ENCODE measurements around the gene FSD1L.

Gene FSD1L

DNA sequence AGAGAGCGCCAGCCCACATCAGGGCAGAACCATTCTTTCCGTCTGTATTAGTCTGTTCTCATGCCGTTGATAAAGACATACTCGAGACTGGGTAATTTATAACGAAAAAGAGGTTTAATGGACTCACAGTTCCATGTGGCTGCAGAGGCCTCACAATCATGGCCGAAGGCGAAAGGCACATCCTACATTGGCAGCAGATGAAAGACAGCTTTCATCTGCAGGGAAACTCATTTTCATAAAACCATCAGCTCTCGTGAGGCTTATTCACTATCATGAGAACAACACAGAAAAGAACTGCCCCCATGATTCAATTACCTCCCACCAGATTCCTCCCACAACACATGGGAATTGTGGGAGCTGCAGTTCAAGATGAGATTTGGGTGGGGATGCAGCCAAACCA is 4.7 kb upstream of the FSD1L start:
- Histone ChIP-seq H3K4me1 (ENCODE audit: control insufficient read depth, insufficient read depth, low read length) (no peaks in the 10 kb centered on the region), H3K4me3 (ENCODE audit: low read depth, low read length) (no peak overlapping the region), H3K27ac (ENCODE audit: extremely low read depth, low read depth, low read length) (no peak overlapping the region), H3K36me3 (ENCODE audit: control insufficient read depth in 2 of 2, insufficient read depth in 1 of 2, low read length in 2 of 2) (no peaks in the 10 kb centered on the region), H3K9me3 (ENCODE audit: control insufficient read depth, insufficient read depth, low read depth, low read length) (no peaks in the 10 kb centered on the region)
- ChIA-PET POLR2A (no interaction called here), CTCF (no interaction called here)
- TF ChIP-seq EGR2 (tag by site-specific recombination; IDR thresholded peaks at IDR 0.05; ENCODE audit: low read depth) (peak; percentile 37; the same call in 1 of the 2 replicates), ZFHX2 (tag by site-specific recombination; conservative IDR thresholded peaks at IDR 0.05) (peak; percentile 64)
- TF ChIP-seq, protein P1, sequence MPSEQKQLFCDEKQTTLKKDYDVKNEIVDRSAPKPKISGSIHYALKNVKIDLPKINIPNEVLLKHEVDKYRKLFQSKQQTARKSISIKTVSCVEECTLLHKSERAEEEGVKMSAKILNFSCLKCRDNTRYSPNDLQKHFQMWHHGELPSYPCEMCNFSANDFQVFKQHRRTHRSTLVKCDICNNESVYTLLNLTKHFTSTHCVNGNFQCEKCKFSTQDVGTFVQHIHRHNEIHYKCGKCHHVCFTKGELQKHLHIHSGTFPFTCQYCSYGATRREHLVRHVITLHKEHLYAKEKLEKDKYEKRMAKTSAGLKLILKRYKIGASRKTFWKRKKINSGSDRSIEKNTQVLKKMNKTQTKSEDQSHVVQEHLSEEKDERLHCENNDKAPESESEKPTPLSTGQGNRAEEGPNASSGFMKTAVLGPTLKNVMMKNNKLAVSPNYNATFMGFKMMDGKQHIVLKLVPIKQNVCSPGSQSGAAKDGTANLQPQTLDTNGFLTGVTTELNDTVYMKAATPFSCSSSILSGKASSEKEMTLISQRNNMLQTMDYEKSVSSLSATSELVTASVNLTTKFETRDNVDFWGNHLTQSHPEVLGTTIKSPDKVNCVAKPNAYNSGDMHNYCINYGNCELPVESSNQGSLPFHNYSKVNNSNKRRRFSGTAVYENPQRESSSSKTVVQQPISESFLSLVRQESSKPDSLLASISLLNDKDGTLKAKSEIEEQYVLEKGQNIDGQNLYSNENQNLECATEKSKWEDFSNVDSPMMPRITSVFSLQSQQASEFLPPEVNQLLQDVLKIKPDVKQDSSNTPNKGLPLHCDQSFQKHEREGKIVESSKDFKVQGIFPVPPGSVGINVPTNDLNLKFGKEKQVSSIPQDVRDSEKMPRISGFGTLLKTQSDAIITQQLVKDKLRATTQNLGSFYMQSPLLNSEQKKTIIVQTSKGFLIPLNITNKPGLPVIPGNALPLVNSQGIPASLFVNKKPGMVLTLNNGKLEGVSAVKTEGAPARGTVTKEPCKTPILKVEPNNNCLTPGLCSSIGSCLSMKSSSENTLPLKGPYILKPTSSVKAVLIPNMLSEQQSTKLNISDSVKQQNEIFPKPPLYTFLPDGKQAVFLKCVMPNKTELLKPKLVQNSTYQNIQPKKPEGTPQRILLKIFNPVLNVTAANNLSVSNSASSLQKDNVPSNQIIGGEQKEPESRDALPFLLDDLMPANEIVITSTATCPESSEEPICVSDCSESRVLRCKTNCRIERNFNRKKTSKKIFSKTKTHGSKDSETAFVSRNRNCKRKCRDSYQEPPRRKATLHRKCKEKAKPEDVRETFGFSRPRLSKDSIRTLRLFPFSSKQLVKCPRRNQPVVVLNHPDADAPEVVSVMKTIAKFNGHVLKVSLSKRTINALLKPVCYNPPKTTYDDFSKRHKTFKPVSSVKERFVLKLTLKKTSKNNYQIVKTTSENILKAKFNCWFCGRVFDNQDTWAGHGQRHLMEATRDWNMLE (tag by site-specific recombination; conservative IDR thresholded peaks at IDR 0.05; ENCODE audit: low read depth), result no peak

DNA sequence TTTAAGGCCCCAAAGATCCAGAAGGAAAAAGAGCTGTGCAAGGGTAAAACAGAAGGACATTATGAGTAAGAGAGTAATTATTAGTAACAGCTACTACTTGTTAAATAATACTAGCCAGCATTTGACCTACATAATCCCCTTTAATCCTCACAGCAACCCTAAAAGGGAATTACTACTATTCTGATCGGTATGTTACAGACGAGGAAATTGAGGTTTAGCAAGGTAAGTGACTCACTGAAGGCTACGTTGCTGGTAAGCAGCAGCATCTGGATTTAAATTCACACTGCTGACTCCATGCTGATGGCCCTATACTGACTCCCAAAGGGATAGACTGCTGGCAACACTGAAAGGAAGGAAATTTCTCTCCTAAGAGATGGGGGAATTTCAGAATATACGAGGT is 3.7 kb upstream of the FSD1L start:
- H3K4me1 ChIP-seq (ENCODE audit: control insufficient read depth, insufficient read depth, low read length), result no peaks in the 10 kb centered on the region
- TF ChIP-seq, protein P2, sequence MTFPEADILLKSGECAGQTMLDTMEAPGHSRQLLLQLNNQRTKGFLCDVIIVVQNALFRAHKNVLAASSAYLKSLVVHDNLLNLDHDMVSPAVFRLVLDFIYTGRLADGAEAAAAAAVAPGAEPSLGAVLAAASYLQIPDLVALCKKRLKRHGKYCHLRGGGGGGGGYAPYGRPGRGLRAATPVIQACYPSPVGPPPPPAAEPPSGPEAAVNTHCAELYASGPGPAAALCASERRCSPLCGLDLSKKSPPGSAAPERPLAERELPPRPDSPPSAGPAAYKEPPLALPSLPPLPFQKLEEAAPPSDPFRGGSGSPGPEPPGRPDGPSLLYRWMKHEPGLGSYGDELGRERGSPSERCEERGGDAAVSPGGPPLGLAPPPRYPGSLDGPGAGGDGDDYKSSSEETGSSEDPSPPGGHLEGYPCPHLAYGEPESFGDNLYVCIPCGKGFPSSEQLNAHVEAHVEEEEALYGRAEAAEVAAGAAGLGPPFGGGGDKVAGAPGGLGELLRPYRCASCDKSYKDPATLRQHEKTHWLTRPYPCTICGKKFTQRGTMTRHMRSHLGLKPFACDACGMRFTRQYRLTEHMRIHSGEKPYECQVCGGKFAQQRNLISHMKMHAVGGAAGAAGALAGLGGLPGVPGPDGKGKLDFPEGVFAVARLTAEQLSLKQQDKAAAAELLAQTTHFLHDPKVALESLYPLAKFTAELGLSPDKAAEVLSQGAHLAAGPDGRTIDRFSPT (tag by site-specific recombination; IDR thresholded peaks at IDR 0.05), result no peak
- TF ChIP-seq ZNF629 (tag by site-specific recombination; IDR thresholded peaks at IDR 0.05) (no peak), ZNF626 (tag by site-specific recombination; IDR thresholded peaks at IDR 0.05) (no peak), ZNF473 (tag by site-specific recombination; IDR thresholded peaks at IDR 0.05) (no peak)
- no peaks in the 10 kb centered on the region for H3K9me3 ChIP-seq (ENCODE audit: control insufficient read depth, insufficient read depth, low read depth, low read length)
- no peak overlapping the region for H3K4me3 ChIP-seq (ENCODE audit: low read depth, low read length)
- H3K36me3 ChIP-seq (ENCODE audit: control insufficient read depth in 2 of 2, insufficient read depth in 1 of 2, low read length in 2 of 2), result no peaks in the 10 kb centered on the region
- ChIA-PET POLR2A (no interaction called here), CTCF (no interaction called here)
- no peak overlapping the region for H3K27ac ChIP-seq (ENCODE audit: extremely low read depth, low read depth, low read length)

DNA sequence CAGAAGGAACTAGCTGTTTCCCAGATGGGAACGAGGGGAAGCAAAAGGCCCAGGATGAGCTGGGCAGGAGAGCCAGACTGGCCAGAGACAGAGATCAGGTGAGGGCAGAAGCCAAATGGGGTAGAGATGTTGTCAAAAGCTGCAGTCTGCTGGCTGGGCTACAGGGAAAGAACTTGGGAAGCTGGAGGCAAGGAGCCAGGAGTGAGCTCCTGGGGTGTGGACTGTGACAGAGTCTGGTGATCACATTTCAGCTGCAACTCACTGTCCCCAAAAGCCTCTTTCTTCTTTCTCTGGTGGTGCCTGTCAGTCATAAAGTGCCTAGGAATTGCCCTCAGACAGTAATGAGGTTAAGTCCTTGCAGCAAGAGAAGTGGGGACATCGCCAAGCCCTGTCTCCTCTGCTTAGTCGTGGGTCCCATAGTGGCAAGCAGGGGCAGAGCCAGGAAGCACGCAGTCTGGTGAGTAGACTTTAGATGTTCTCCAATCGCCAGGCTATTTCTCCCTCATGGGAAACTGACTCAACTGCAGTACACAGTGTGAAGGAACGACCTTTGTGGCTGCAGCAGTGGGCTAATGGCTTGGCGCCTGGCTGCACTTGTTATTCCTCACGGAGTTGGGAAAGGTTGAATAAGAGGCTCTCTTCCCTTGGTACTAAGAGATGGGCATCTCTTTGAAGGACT is 2.5 kb upstream of the FSD1L start:
- POLR2A ChIA-PET, result no interaction called here
- H3K9me3 ChIP-seq (ENCODE audit: control insufficient read depth, insufficient read depth, low read depth, low read length), result no peaks in the 10 kb centered on the region
- H3K27ac ChIP-seq (ENCODE audit: extremely low read depth, low read depth, low read length), result no peak overlapping the region
- H3K36me3 ChIP-seq (ENCODE audit: control insufficient read depth in 2 of 2, insufficient read depth in 1 of 2, low read length in 2 of 2), result no peaks in the 10 kb centered on the region
- H3K4me1 ChIP-seq (ENCODE audit: control insufficient read depth, insufficient read depth, low read length), result no peaks in the 10 kb centered on the region
- no peak overlapping the region for H3K4me3 ChIP-seq (ENCODE audit: low read depth, low read length)
- CTCF ChIA-PET, result interaction anchor here (0.6 to 0.7 kb wide), 2 partner anchors 25 to 26 kb away, joined by 3 to 5 read pairs; no protein-coding TSS in a partner anchor
- TF ChIP-seq, protein P3, sequence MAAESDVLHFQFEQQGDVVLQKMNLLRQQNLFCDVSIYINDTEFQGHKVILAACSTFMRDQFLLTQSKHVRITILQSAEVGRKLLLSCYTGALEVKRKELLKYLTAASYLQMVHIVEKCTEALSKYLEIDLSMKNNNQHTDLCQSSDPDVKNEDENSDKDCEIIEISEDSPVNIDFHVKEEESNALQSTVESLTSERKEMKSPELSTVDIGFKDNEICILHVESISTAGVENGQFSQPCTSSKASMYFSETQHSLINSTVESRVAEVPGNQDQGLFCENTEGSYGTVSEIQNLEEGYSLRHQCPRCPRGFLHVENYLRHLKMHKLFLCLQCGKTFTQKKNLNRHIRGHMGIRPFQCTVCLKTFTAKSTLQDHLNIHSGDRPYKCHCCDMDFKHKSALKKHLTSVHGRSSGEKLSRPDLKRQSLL (tag by site-specific recombination; IDR thresholded peaks at IDR 0.05), result no peak
- TF ChIP-seq ZNF138 (tag by site-specific recombination; IDR thresholded peaks at IDR 0.05; ENCODE audit: borderline replicate concordance) (no peak), GLIS1 (tag by site-specific recombination; IDR thresholded peaks at IDR 0.05) (no peak), ZNF132 (tag by site-specific recombination; IDR thresholded peaks at IDR 0.05; ENCODE audit: borderline replicate concordance) (no peak), ZNF610 (tag by site-specific recombination; IDR thresholded peaks at IDR 0.05; ENCODE audit: borderline replicate concordance) (no peak), ZNF654 (tag by site-specific recombination; IDR thresholded peaks at IDR 0.05; ENCODE audit: low read depth) (no peak), ZNF133 (tag by site-specific recombination; IDR thresholded peaks at IDR 0.05) (no peak), ZNF571 (tag by site-specific recombination; IDR thresholded peaks at IDR 0.05) (no peak), ZNF274 (IDR thresholded peaks at IDR 0.05; ENCODE audit: low read length) (no peak), ZNF274 (tag by site-specific recombination; IDR thresholded peaks at IDR 0.05; ENCODE audit: borderline replicate concordance) (no peak), ZNF16 (tag by site-specific recombination; IDR thresholded peaks at IDR 0.05; ENCODE audit: low read depth) (no peak), ZFHX2 (tag by site-specific recombination; conservative IDR thresholded peaks at IDR 0.05) (no peak)
- TF ChIP-seq, protein P4, sequence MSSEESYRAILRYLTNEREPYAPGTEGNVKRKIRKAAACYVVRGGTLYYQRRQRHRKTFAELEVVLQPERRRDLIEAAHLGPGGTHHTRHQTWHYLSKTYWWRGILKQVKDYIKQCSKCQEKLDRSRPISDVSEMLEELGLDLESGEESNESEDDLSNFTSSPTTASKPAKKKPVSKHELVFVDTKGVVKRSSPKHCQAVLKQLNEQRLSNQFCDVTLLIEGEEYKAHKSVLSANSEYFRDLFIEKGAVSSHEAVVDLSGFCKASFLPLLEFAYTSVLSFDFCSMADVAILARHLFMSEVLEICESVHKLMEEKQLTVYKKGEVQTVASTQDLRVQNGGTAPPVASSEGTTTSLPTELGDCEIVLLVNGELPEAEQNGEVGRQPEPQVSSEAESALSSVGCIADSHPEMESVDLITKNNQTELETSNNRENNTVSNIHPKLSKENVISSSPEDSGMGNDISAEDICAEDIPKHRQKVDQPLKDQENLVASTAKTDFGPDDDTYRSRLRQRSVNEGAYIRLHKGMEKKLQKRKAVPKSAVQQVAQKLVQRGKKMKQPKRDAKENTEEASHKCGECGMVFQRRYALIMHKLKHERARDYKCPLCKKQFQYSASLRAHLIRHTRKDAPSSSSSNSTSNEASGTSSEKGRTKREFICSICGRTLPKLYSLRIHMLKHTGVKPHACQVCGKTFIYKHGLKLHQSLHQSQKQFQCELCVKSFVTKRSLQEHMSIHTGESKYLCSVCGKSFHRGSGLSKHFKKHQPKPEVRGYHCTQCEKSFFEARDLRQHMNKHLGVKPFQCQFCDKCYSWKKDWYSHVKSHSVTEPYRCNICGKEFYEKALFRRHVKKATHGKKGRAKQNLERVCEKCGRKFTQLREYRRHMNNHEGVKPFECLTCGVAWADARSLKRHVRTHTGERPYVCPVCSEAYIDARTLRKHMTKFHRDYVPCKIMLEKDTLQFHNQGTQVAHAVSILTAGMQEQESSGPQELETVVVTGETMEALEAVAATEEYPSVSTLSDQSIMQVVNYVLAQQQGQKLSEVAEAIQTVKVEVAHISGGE (tag by site-specific recombination; conservative IDR thresholded peaks at IDR 0.05; ENCODE audit: low read depth), result no peak
